Breast epithelium (tissue), 4 donors: Measurements from ENCODE around the gene FANCC. TPM values are rescaled to one million over a fixed set of nuclear protein-coding genes. Genes with fewer than 3 reads are reported as not detected.
A peak's percentile ranks its signal among the peaks of the same experiment; 100 is the strongest.

Source experiments
- DNase-seq, 2 donors: peaks; one replicate each; pipeline ENCODE4 v3.0.0-alpha.2; 2019; ENCODE audit warnings: low spot score in 2 of 2
- H3K27ac ChIP-seq, 2 donors: fragments of 200-600 bp; sonication (generic) in 1 of 2; one replicate each; pipeline ENCODE4 v1.5.1; 2016 to 2019; ENCODE audit warnings: mild to moderate bottlenecking in 1 of 2
- H3K27me3 ChIP-seq, 2 donors: fragments of 200-600 bp; sonication (generic) in 1 of 2; one replicate each; pipeline versions ENCODE4 v1.5.1 to v1.6.0; 2017 to 2019; ENCODE audit warnings: control low read depth in 1 of 2, mild to moderate bottlenecking in 1 of 2
- H3K36me3 ChIP-seq: fragments of 200-600 bp; one replicate; pipeline ENCODE4 v1.5.1; 2019
- H3K4me1 ChIP-seq, 2 donors: fragments of 200-600 bp; sonication (generic); one replicate each; pipeline ENCODE4 v1.5.1; 2016 to 2019; ENCODE audit warnings: control low read depth in 1 of 2
- H3K4me3 ChIP-seq, 3 donors: fragments of 200-600 bp; sonication (generic); 1 replicate in 2 of 3; 2 replicates in 1 of 3; pipeline ENCODE4 v1.5.1; 2016 to 2019; ENCODE audit warnings: mild to moderate bottlenecking in 3 of 3, moderate library complexity in 2 of 3
- H3K9me3 ChIP-seq, 2 donors: fragments of 200-600 bp; sonication (generic) in 1 of 2; one replicate each; pipeline ENCODE4 v1.5.1; 2016 to 2019; ENCODE audit warnings: control low read depth in 1 of 2
- POLR2A ChIP-seq: fragments of 450-650 bp; IDR thresholded peaks from one replicate; pipeline ENCODE4 v1.6.1; 2016; ENCODE audit warnings: antibody characterized with exemption, mild to moderate bottlenecking, moderate library complexity
- POLR2AphosphoS5 ChIP-seq, 3 donors: sonication (generic); formaldehyde crosslinking; IDR thresholded peaks; one replicate each; pipeline ENCODE4 v1.6.1; 2017; ENCODE audit warnings: antibody characterized with exemption in 3 of 3
- intact Hi-C: fragments of 100-400 bp; cut with DNase I; formaldehyde crosslinking; loops from one replicate; pipeline ENCODE4 v1.15.1; 2023; ENCODE audit warnings: low total_unique reads
- total RNA-seq, 3 donors: library from RNA; depleted of rRNA; stranded (reverse); fragments of >200 nt; gene quantifications; one replicate each; pipeline ENCODE4 v1.1.0, GENCODE V29; 2016
- TF ChIP-seq, protein P1 (sequence below), 3 donors: fragments of 450-650 bp; IDR thresholded peaks; one replicate each; pipeline ENCODE4 v1.5.1; 2016 to 2017; ENCODE audit warnings: antibody characterized with exemption in 3 of 3, mild to moderate bottlenecking in 3 of 3, moderate library complexity in 3 of 3

Gene FANCC
- 10 to 100 TPM in 1 of 3 donors, 1 to 10 TPM in 2; 4.2 to 11.4 (median 9.2) TPM for total RNA-seq

GRCh38 chr9:95317119-95317892, at the start of gene FANCC:
TSS of gene FANCC (minus strand) at chr9:95317709. CDS start at chr9:95249291, 68,418 bp downstream.
- Histone ChIP-seq H3K4me3 (peak within 1 kb of the TSS; percentile 85 to 95 (median 94)), H3K4me1 (no peaks in the 10 kb centered on the region), H3K27ac (peak within 1 kb of the TSS; percentile 84 to 93), H3K36me3 (no peaks in the 10 kb centered on the region), H3K27me3 (no peaks in the 10 kb centered on the region), H3K9me3 (no peaks in the 10 kb centered on the region)
- DNase-seq = peak; percentile 73 to 87
- intact Hi-C loops = no loop called here
- TF ChIP-seq, protein P1, sequence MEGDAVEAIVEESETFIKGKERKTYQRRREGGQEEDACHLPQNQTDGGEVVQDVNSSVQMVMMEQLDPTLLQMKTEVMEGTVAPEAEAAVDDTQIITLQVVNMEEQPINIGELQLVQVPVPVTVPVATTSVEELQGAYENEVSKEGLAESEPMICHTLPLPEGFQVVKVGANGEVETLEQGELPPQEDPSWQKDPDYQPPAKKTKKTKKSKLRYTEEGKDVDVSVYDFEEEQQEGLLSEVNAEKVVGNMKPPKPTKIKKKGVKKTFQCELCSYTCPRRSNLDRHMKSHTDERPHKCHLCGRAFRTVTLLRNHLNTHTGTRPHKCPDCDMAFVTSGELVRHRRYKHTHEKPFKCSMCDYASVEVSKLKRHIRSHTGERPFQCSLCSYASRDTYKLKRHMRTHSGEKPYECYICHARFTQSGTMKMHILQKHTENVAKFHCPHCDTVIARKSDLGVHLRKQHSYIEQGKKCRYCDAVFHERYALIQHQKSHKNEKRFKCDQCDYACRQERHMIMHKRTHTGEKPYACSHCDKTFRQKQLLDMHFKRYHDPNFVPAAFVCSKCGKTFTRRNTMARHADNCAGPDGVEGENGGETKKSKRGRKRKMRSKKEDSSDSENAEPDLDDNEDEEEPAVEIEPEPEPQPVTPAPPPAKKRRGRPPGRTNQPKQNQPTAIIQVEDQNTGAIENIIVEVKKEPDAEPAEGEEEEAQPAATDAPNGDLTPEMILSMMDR (IDR thresholded peaks at IDR 0.05) = no peak
- peak; percentile 49 to 63 (median 63) for TF ChIP-seq POLR2AphosphoS5 (IDR thresholded peaks at IDR 0.05)

DNA sequence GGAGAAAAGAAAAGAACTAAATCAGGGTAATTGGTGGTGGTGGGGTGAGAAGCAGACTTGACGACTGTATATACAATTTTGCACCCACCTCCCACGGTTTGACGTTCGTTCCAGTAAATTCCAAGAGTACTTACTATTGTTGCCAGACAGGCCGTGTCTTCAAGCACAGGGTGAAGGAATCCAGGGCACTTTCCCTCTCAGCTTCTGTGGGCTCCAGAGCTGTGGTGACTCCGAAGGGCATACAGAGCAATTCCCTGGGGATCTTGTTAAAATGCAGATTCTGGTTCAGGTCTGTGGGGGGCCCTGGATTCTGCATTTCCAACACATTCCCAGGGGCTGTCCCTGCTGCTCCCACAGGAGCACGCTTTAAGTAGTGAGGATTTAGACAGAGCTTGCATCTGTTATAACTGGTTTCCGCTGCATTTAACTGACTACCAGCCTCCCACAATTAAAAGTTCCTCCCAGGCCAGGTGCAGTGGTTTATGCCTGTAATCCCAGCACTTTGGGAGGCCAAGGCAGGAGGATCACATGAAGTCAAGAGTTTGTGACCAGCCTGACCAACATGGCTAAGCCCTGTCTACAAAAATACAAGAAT, 49.3 kb upstream of the FANCC start:
- no peaks in the 10 kb centered on the region for H3K27me3 ChIP-seq
- no peaks in the 10 kb centered on the region for H3K36me3 ChIP-seq
- no peaks in the 10 kb centered on the region for H3K9me3 ChIP-seq
- no peak overlapping the region for H3K27ac ChIP-seq
- H3K4me1 ChIP-seq = no peaks in the 10 kb centered on the region
- TF ChIP-seq POLR2A (no peak), POLR2AphosphoS5 (IDR thresholded peaks at IDR 0.05) (no peak)
- TF ChIP-seq, protein P1 (IDR thresholded peaks at IDR 0.05) = no peak
- no peak overlapping the region for H3K4me3 ChIP-seq
- intact Hi-C loops = no loop called here
- no peak for DNase-seq

GRCh38 chr9:95365766-95366165, 48.3 kb upstream of the FANCC start:
- intact Hi-C loops = no loop called here
- Histone ChIP-seq H3K9me3 (no peaks in the 10 kb centered on the region), H3K27me3 (no peaks in the 10 kb centered on the region), H3K36me3 (no peaks in the 10 kb centered on the region), H3K4me3 (no peak overlapping the region), H3K4me1 (no peaks in the 10 kb centered on the region), H3K27ac (no peak overlapping the region)
- no peak for TF ChIP-seq POLR2A
- TF ChIP-seq, protein P1 (IDR thresholded peaks at IDR 0.05) = no peak
- no peak for TF ChIP-seq POLR2AphosphoS5 (IDR thresholded peaks at IDR 0.05)
- no peak for DNase-seq

GRCh38 chr9:95363051-95363841, 45.7 kb upstream of the FANCC start:
- no peak for DNase-seq
- intact Hi-C loops = no loop called here
- Histone ChIP-seq H3K4me3 (no peak overlapping the region), H3K27me3 (no peaks in the 10 kb centered on the region), H3K27ac (no peak overlapping the region), H3K9me3 (no peaks in the 10 kb centered on the region), H3K4me1 (no peaks in the 10 kb centered on the region), H3K36me3 (no peaks in the 10 kb centered on the region)
- TF ChIP-seq POLR2A (no peak), POLR2AphosphoS5 (IDR thresholded peaks at IDR 0.05) (no peak)
- TF ChIP-seq, protein P1 (IDR thresholded peaks at IDR 0.05) = no peak
